Stimulated activated CD4-positive, alpha-beta T cell treated with anti-CD3 and anti-CD28 coated beads, Interleukin-1b, Interleukin-23, amount 100 ng/mL, for 4 hours (primary cell): ENCODE data around the gene ZMYND15.

Experiments
- DNase-seq, 2 donors: peaks; one replicate each; pipeline ENCODE4 v3.0.0-alpha.2; 2020; ENCODE audit warnings: low read depth in 2 of 2

ZMYND15 gene

DNA sequence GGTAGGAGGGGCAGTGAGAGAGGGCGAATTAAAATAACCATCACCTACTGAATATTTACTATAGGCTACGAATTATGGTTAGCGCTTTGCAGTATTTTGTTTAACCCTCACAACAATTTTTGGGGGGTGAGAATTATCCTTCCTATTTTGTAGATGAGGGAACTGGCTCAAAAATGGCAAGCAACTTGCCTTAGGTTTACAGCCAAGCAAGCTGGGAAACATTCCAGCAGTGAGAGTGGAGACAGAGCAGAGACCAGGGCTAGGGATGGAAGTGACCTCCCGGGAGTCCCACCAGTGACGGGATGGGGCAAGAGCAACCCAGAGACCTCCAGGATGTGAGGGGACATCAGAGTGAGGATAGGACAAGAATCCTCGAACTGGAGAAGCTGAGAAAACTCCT is 46.9 kb downstream of the ZMYND15 start:
- DNase-seq, result no peak

DNA sequence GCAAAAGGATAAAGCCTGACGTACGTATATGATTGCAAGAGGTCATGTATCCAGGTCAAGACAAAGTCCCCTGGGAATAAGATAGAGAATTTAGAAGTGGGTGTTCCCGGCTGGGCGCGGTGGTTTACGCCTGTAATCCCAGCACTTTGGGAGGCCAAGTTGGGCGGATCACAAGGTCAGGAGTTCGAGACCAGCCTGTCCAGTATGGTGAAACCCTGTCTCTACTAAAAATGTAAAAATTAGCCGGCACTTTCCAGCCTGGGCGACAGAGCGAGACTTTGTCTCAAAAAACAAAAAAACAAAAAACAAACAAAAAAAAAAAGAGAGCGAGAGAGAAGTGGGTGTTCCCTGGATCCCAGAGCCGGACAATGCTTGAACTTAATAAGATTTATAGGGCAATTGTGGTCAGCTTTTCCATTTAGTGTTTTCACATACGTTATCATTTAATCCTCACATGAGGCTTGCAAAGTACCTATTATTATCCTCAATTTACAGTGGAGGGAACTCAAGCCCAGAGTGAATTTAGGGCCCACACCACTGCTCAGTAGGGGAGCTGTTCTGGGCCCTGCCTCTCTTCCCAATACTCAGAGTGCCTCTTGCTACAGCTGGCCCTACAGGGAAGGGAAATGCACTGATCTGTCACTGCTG is 48.6 kb downstream of the ZMYND15 start:
- no peak for DNase-seq

DNA sequence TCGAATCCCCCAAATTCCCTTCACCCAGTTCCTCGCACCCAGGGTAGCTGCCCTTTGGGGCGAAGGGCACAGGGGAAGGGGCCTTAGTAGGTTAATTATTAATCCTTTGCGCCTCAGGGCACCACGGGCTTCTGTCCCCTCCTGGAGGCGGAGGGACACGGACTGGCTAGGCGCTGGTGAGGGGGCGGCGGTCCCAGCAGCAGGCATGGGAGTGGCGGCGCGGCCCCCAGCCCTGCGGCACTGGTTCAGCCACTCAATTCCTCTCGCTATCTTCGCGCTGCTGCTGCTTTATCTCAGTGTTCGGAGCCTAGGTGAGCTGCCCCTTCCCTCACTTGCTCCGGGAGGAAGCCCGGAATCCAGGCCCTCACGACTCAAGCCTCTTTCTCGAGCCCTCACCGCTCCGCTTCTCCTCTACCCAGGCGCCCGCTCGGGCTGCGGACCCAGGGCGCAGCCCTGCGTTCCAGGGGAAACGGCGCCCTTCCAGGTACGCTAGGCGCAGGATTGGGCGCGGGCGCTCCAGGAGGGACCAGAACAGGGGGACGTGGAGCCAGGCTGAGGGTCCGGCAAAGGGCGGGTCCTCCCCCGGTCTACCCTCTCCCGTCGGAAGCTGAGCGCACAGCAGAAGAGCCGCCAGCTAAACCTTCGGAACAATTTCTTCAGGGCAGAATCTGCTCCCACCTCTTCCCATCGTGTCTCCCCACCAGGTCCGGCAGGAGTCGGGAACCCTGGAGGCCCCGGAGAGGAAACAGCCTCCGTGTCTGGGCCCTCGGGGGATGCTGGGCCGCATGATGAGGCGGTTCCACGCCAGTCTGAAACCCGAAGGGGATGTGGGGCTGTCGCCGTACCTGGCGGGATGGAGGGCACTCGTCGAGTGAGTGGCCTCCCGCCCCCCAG is 49.4 kb downstream of the ZMYND15 start, which contains the start of gene GLTPD2:
Gene GLTPD2, plus strand, starts transcription at position 158 of the 894 bp plus-strand sequence. Its CDS starts 48 bp downstream, at position 206.
- no peak for DNase-seq

DNA sequence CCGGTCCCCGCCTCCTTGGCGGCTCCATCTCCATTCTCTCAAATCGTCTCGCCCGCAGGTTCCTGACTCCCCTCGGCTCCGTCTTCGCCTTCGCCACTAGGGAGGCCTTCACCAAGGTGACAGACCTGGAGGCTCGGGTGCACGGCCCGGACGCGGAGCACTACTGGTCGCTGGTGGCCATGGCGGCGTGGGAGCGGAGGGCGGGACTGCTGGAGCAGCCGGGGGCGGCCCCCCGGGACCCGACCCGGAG is 50.0 kb downstream of the ZMYND15 start:
- DNase-seq, result no peak

DNA sequence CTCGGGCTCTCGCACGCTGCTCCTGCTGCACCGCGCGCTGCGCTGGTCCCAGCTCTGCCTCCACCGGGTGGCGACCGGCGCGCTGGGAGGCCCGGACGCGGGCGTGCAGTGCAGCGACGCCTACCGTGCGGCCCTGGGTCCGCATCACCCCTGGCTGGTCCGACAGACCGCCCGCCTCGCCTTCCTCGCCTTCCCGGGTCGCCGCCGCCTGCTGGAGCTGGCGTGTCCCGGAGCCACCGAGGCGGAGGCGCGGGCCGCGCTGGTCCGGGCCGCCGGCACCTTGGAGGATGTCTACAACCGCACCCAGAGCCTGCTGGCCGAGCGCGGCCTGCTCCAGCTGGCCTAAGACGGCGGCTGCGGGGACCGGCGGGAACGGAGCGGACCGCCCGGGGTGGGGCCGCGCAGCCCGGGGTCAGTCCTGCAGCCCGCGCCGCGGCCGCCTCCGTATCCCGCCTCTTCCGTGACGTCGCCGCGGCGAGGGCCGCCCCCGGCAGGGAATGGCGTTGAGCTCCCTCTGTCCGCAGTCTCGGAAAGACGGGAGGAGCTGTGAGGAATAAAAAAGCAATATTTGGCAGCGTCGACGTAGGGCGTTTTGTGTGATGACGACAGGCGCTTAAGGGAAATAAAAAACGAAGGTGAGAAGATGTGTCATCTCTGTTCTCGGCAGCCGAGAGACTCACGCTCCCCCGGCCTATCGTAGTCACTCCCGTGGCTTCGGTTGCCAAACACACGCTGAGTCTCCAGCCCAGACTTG is 50.5 kb downstream of the ZMYND15 start:
- peak; percentile 61 to 71 for DNase-seq

DNA sequence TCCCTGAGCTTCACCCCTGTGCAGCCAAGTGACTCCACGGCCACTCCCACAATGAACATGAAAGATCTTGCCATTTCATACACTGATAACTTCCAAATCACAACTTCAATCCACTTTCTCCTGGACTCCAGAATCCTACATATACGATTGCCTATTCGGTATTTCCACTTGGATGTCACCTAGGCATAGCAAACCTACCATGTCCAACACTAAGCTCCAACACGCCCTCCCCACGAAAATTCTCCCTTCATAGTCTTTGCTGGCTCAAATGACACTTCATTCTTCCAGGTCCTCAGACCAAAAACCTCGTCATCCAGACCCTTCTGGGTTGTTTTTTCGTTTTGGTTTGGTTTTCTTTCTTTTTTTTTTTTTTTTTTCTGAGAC is 51.1 kb downstream of the ZMYND15 start:
- DNase-seq, result no peak

DNA sequence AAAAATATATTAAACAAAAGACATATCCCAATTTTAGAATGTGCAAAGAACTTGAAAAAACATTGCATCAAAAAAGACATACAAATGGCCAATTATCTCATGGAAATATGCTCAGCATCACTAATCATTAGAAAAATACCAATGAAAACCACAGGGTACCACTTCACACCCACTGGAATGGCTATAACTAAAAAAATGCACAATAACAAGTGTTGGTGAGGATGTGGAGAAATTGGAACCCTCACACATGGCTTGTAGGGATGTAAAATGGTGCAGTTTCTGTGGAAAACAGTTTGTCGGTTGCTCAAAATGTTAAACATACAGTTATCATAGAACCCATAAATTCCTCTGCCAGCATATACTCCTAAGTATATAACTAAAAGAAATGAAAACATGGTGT is 55.5 kb downstream of the ZMYND15 start:
- no peak for DNase-seq
